Measurements from ENCODE around the gene INO80C. TPM values are rescaled to one million over a fixed set of nuclear protein-coding genes. Genes with fewer than 3 reads are reported as not detected.
"Not testable (repeated sequence)": the region's sequence is repeated elsewhere in the genome, so short reads cannot be mapped to it uniquely, and the experiment has no call there.

The INO80C gene
- polyA plus RNA-seq, 1 donor: 31.2 TPM

- H3K36me3 ChIP-seq (ENCODE audit: control insufficient read depth, insufficient read depth, low read length); H3K27ac ChIP-seq (ENCODE audit: low read length): not testable (repeated sequence)
- peaks cover 30% of the 10 kb centered on the region for H3K4me1 ChIP-seq (ENCODE audit: control insufficient read depth, insufficient read depth, low read length)
These were observed 8.5 kb downstream of the INO80C start for GRCh38 chr18:35489281-35489680.

DNA sequence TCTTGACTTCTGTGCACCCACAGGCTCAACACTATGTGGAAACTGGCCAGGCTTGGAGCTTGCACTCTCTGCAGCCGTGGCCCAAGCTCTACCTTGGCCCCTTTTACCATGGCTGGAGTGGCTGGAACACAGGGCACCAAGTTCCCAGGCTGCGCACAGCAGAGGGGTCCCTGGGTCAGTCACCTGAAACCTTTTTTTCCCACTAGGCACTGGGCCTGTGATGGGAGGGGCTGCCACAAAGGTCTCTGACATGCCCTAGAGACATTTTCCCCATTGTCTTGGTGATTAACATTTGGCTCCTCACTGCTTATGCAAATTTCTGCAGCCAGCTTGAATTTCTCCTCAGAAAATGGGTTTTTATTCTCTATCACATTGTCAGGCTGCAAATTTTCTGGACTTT lies 9.4 kb downstream of the INO80C start:
- not testable (repeated sequence) for H3K9me3 ChIP-seq (ENCODE audit: control insufficient read depth, low read depth, low read length); H3K36me3 ChIP-seq (ENCODE audit: control insufficient read depth, insufficient read depth, low read length); H3K27me3 ChIP-seq (ENCODE audit: control insufficient read depth, insufficient read depth, low read length); H3K27ac ChIP-seq (ENCODE audit: low read length); H3K4me3 ChIP-seq (ENCODE audit: low read length); DNase-seq
- no CpG with 5 or more reads among the region's 2 CpGs for WGBS (ENCODE audit: insufficient coverage, low lambda C conversion rate)
- peaks cover 25% of the 10 kb centered on the region for H3K4me1 ChIP-seq (ENCODE audit: control insufficient read depth, insufficient read depth, low read length)

More at GRCh38 chr18:35489281-35489680, 8.5 kb downstream of the INO80C start:
- no CpG with 5 or more reads among the region's 3 CpGs for WGBS (ENCODE audit: insufficient coverage, low lambda C conversion rate)
- not testable (repeated sequence) for H3K4me3 ChIP-seq (ENCODE audit: low read length); DNase-seq; H3K27me3 ChIP-seq (ENCODE audit: control insufficient read depth, insufficient read depth, low read length); H3K9me3 ChIP-seq (ENCODE audit: control insufficient read depth, low read depth, low read length)

DNA sequence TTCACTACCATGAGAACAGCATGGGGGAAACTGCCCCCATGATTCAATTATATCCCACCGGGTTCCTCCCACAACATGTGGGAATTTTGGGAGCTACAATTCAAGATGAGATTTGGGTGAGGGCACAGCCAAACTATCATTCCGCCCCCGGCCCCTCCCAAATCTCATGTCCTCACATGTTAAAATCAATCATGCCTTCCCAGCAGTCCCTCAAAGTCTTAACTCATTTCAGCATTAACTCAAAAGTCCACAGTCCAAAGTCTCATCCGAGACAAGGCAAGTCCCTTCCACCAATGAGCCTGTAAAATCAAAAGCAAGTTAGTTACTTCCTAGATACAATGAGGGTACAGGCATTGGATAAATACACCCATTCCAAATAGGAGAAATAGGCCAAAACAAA lies 10.2 kb downstream of the INO80C start:
- peak overlapping the region; percentile 57 for H3K27ac ChIP-seq (ENCODE audit: low read length)
- H3K4me3 ChIP-seq (ENCODE audit: low read length); H3K9me3 ChIP-seq (ENCODE audit: control insufficient read depth, low read depth, low read length); H3K27me3 ChIP-seq (ENCODE audit: control insufficient read depth, insufficient read depth, low read length); H3K36me3 ChIP-seq (ENCODE audit: control insufficient read depth, insufficient read depth, low read length): not testable (repeated sequence)
- peaks cover 26% of the 10 kb centered on the region for H3K4me1 ChIP-seq (ENCODE audit: control insufficient read depth, insufficient read depth, low read length)
- peak in 1 of 2 donors; percentile 59 for DNase-seq
- WGBS (ENCODE audit: insufficient coverage, low lambda C conversion rate): no CpG with 5 or more reads among the region's 4 CpGs

DNA sequence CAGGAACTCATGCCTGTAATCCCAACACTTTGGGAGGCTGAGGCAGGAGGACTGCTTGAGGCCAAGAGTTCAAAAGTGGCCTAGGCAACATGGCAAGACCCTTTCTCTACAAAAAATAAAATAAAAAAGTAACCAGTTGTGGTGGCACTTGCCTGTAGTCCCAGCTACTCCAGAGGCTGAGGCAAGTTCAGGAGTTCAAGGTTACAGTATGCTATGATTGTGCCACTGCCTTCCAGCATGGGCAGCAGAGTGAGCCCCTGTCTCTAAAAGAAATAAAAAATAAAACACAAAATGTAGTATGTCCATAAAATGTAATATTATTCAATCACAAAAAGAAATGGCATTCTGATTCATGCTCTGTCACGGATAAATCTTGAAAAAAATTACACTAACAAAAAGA lies 11.9 kb downstream of the INO80C start:
- Histone ChIP-seq H3K4me3 (ENCODE audit: low read length) (no peak overlapping the region), H3K27ac (ENCODE audit: low read length) (no peak overlapping the region), H3K27me3 (ENCODE audit: control insufficient read depth, insufficient read depth, low read length) (no peaks in the 10 kb centered on the region), H3K36me3 (ENCODE audit: control insufficient read depth, insufficient read depth, low read length) (no peaks in the 10 kb centered on the region), H3K9me3 (ENCODE audit: control insufficient read depth, low read depth, low read length) (no peaks in the 10 kb centered on the region), H3K4me1 (ENCODE audit: control insufficient read depth, insufficient read depth, low read length) (peaks cover 26% of the 10 kb centered on the region)
- DNase-seq: no peak
- WGBS (ENCODE audit: insufficient coverage, low lambda C conversion rate): 100% methylated on average over 1 of the region's 1 CpG

DNA sequence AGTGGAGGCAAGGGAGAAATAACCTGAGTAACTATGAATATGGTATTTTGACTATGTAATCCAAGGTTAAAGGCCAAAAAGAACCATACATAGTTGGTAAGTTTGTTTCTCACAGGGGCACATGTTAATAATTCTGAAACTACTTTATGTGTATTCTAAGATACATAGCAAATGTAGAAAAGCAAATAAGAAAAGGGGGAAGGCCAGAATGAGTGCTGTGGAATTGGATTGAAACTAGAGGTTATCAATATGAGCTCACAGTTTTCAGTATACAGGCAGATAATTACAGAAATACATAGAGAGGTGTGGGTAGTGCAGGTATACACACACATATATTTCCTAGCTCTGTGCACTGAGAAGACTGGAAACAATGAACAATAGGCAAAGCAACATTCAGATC lies 13.7 kb downstream of the INO80C start:
- no peaks in the 10 kb centered on the region for H3K9me3 ChIP-seq (ENCODE audit: control insufficient read depth, low read depth, low read length)
- DNase-seq: no peak
- no peaks in the 10 kb centered on the region for H3K27me3 ChIP-seq (ENCODE audit: control insufficient read depth, insufficient read depth, low read length)
- H3K4me1 ChIP-seq (ENCODE audit: control insufficient read depth, insufficient read depth, low read length): peaks cover 35% of the 10 kb centered on the region
- no peak overlapping the region for H3K27ac ChIP-seq (ENCODE audit: low read length)
- no peaks in the 10 kb centered on the region for H3K36me3 ChIP-seq (ENCODE audit: control insufficient read depth, insufficient read depth, low read length)
- no peak overlapping the region for H3K4me3 ChIP-seq (ENCODE audit: low read length)

DNA sequence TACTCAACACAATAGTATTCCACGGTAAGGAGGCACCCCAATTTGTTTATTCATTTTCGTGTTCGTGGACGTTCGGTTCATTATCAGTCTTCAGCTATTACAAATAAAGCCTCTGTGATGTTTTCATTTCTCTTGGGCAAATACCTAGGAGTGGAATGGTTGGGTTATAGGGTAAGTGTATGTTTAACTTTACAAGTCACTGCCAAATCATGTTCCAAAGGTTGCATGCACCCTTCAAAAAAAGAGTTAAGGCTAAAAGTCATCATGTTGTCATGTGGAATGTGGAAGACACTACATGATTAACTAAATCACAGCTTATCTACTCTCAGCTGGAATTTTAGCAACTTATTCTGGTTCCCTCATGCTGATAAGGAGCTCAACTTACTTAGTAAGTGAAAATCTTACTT lies 15.8 kb downstream of the INO80C start:
- Histone ChIP-seq H3K27ac (ENCODE audit: low read length) (peak overlapping the region; percentile 34), H3K27me3 (ENCODE audit: control insufficient read depth, insufficient read depth, low read length) (no peaks in the 10 kb centered on the region), H3K9me3 (ENCODE audit: control insufficient read depth, low read depth, low read length) (no peaks in the 10 kb centered on the region), H3K4me1 (ENCODE audit: control insufficient read depth, insufficient read depth, low read length) (peaks cover 31% of the 10 kb centered on the region), H3K4me3 (ENCODE audit: low read length) (no peak overlapping the region), H3K36me3 (ENCODE audit: control insufficient read depth, insufficient read depth, low read length) (no peaks in the 10 kb centered on the region)
- peak; percentile 68 to 78 for DNase-seq
- WGBS (ENCODE audit: insufficient coverage, low lambda C conversion rate): 30% methylated on average over 2 of the region's 5 CpGs

DNA sequence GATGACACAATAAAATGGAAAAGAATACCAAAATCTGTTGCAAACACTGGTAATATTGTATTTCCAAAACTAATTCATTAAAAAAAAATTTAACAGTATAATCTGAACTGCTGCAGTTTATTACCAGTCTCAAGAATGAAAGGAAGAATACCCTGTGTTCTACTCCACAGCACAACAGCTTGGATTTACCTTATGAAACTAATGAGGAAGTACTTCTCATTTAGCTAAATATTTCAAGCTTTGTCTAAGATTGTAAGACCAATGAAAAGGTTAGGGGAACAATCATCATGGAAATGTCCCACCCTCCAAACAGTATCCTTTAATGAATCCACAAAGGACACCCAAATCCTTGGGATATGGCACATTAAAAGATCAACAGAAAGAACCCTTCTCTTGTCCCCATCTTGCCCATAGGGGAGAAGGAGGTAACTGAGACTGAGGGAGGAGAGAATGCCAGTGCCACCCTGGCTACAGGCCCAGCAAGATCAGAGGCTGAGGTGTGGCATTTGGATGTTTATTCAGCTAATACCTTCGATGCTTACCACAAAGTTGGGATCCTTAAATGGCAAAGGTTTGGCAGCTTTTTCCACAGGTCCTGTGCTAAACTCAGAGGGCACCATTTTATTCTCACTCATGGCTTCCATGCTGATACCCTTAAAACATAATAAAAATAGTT lies 17.7 kb downstream of the INO80C start:
- Histone ChIP-seq H3K4me3 (ENCODE audit: low read length) (no peak overlapping the region), H3K27me3 (ENCODE audit: control insufficient read depth, insufficient read depth, low read length) (no peaks in the 10 kb centered on the region), H3K36me3 (ENCODE audit: control insufficient read depth, insufficient read depth, low read length) (no peaks in the 10 kb centered on the region), H3K4me1 (ENCODE audit: control insufficient read depth, insufficient read depth, low read length) (peaks cover 29% of the 10 kb centered on the region), H3K9me3 (ENCODE audit: control insufficient read depth, low read depth, low read length) (no peaks in the 10 kb centered on the region), H3K27ac (ENCODE audit: low read length) (peak overlapping the region; percentile 37)
- no peak for DNase-seq
- no CpG with 5 or more reads among the region's 1 CpG for WGBS (ENCODE audit: insufficient coverage, low lambda C conversion rate)

GRCh38 chr18:35478520-35479435 lies 19.0 kb downstream of the INO80C start:
- Histone ChIP-seq H3K4me1 (ENCODE audit: control insufficient read depth, insufficient read depth, low read length) (peaks cover 29% of the 10 kb centered on the region), H3K27me3 (ENCODE audit: control insufficient read depth, insufficient read depth, low read length) (no peaks in the 10 kb centered on the region), H3K4me3 (ENCODE audit: low read length) (no peak overlapping the region), H3K36me3 (ENCODE audit: control insufficient read depth, insufficient read depth, low read length) (peaks cover 3% of the 10 kb centered on the region), H3K27ac (ENCODE audit: low read length) (peak overlapping the region; percentile 88), H3K9me3 (ENCODE audit: control insufficient read depth, low read depth, low read length) (no peaks in the 10 kb centered on the region)
- no CpG with 5 or more reads among the region's 8 CpGs for WGBS (ENCODE audit: insufficient coverage, low lambda C conversion rate)
- DNase-seq: peak; percentile 85 to 93

GRCh38 chr18:35477974-35478373 lies 19.8 kb downstream of the INO80C start:
- Histone ChIP-seq H3K36me3 (ENCODE audit: control insufficient read depth, insufficient read depth, low read length) (peaks cover 3% of the 10 kb centered on the region), H3K4me1 (ENCODE audit: control insufficient read depth, insufficient read depth, low read length) (peaks cover 29% of the 10 kb centered on the region), H3K9me3 (ENCODE audit: control insufficient read depth, low read depth, low read length) (no peaks in the 10 kb centered on the region), H3K27ac (ENCODE audit: low read length) (peak overlapping the region; percentile 88), H3K4me3 (ENCODE audit: low read length) (no peak overlapping the region), H3K27me3 (ENCODE audit: control insufficient read depth, insufficient read depth, low read length) (no peaks in the 10 kb centered on the region)
- DNase-seq: no peak

- DNase-seq: no peak
- Histone ChIP-seq H3K27ac (ENCODE audit: low read length) (peak overlapping the region; percentile 88), H3K4me3 (ENCODE audit: low read length) (no peak overlapping the region), H3K9me3 (ENCODE audit: control insufficient read depth, low read depth, low read length) (no peaks in the 10 kb centered on the region), H3K4me1 (ENCODE audit: control insufficient read depth, insufficient read depth, low read length) (peaks cover 28% of the 10 kb centered on the region), H3K36me3 (ENCODE audit: control insufficient read depth, insufficient read depth, low read length) (peaks cover 3% of the 10 kb centered on the region), H3K27me3 (ENCODE audit: control insufficient read depth, insufficient read depth, low read length) (no peaks in the 10 kb centered on the region)
- no CpG with 5 or more reads among the region's 1 CpG for WGBS (ENCODE audit: insufficient coverage, low lambda C conversion rate)
These were observed 20.3 kb downstream of the INO80C start for GRCh38 chr18:35477497-35477896.

Measured in large intestine (tissue), 3 donors.